Activated CD8-positive, alpha-beta memory T cell treated with anti-CD3 and anti-CD28 coated beads for 24 hours (primary cell): ENCODE data around the gene GPR68.
"Not testable (repeated sequence)": the region's sequence is repeated elsewhere in the genome, so short reads cannot be mapped to it uniquely, and the experiment has no call there.

Experiments
- DNase-seq: peaks from one replicate; pipeline ENCODE4 v3.0.0-alpha.2; 2020

The GPR68 gene

GRCh38 chr14:91272341-91273272, 28.1 kb upstream of the GPR68 start:
- DNase-seq, result no peak

- DNase-seq, result no peak
Measured at GRCh38 chr14:91271639-91272038, 27.1 kb upstream of the GPR68 start.

GRCh38 chr14:91270619-91271018, 26.1 kb upstream of the GPR68 start:
- DNase-seq, result no peak

GRCh38 chr14:91270188-91270587, 25.7 kb upstream of the GPR68 start:
- no peak for DNase-seq

- no peak for DNase-seq
Measured at GRCh38 chr14:91269076-91269991, 24.8 kb upstream of the GPR68 start.

- DNase-seq, result no peak
Measured at GRCh38 chr14:91267965-91268437, 23.5 kb upstream of the GPR68 start.

GRCh38 chr14:91266276-91266675, 21.8 kb upstream of the GPR68 start:
- DNase-seq, result not testable (repeated sequence)

GRCh38 chr14:91265404-91265803, 20.9 kb upstream of the GPR68 start:
- DNase-seq, result no peak

- DNase-seq, result no peak
Measured at GRCh38 chr14:91264151-91265150, 19.9 kb upstream of the GPR68 start.

GRCh38 chr14:91263329-91263728, 18.8 kb upstream of the GPR68 start:
- no peak for DNase-seq

GRCh38 chr14:91261986-91262549, 17.6 kb upstream of the GPR68 start:
- DNase-seq, result no peak

GRCh38 chr14:91261115-91261514, 16.6 kb upstream of the GPR68 start:
- DNase-seq, result no peak

- no peak for DNase-seq
Measured at GRCh38 chr14:91258876-91259275, 14.4 kb upstream of the GPR68 start.

- no peak for DNase-seq
Measured at GRCh38 chr14:91258011-91258618, 13.6 kb upstream of the GPR68 start.

GRCh38 chr14:91257328-91258010, 13.0 kb upstream of the GPR68 start:
- no peak for DNase-seq

GRCh38 chr14:91256661-91257060, 12.2 kb upstream of the GPR68 start:
- no peak for DNase-seq

- DNase-seq, result no peak
Measured at GRCh38 chr14:91255026-91255695, 10.7 kb upstream of the GPR68 start.

- DNase-seq, result no peak
Measured at GRCh38 chr14:91254461-91254860, 10.0 kb upstream of the GPR68 start.

- no peak for DNase-seq
Measured at GRCh38 chr14:91253795-91254323, 9.4 kb upstream of the GPR68 start.
